ENCODE data around the gene PLD4. TPM values are rescaled to one million over a fixed set of nuclear protein-coding genes. Genes with fewer than 3 reads are reported as not detected.
A peak's percentile ranks its signal among the peaks of the same experiment; 100 is the strongest.
"Not testable (repeated sequence)": the region's sequence is repeated elsewhere in the genome, so short reads cannot be mapped to it uniquely, and the experiment has no call there.

Gene PLD4, protein sequence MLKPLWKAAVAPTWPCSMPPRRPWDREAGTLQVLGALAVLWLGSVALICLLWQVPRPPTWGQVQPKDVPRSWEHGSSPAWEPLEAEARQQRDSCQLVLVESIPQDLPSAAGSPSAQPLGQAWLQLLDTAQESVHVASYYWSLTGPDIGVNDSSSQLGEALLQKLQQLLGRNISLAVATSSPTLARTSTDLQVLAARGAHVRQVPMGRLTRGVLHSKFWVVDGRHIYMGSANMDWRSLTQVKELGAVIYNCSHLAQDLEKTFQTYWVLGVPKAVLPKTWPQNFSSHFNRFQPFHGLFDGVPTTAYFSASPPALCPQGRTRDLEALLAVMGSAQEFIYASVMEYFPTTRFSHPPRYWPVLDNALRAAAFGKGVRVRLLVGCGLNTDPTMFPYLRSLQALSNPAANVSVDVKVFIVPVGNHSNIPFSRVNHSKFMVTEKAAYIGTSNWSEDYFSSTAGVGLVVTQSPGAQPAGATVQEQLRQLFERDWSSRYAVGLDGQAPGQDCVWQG
- polyA plus RNA-seq (ENCODE audit: insufficient read length in 10 of 10), result 1 to 10 TPM; 3.6 to 8.7 (median 4.8) TPM
- long read RNA-seq, donor 1, full-length matches to known transcripts, result 2 of 2 reads
- long read RNA-seq, donor 1, partial matches to known transcripts, result 0 of 2 reads
- long read RNA-seq, donor 1, other reads (novel, unspliced or antisense), result 0 of 2 reads
- long read RNA-seq, donor 2, full-length matches to known transcripts, result 2 of 2 reads
- long read RNA-seq, donor 2, partial matches to known transcripts, result 0 of 2 reads
- long read RNA-seq, donor 2, other reads (novel, unspliced or antisense), result 0 of 2 reads
- long read RNA-seq, donor 3, result 0 reads
- long read RNA-seq, donor 4, result 0 reads
- long read RNA-seq, donor 5, full-length matches to known transcripts, result 3 of 3 reads
- long read RNA-seq, donor 5, partial matches to known transcripts, result 0 of 3 reads
- long read RNA-seq, donor 5, other reads (novel, unspliced or antisense), result 0 of 3 reads
- long read RNA-seq, donor 6, full-length matches to known transcripts, result 1 of 1 reads
- long read RNA-seq, donor 6, partial matches to known transcripts, result 0 of 1 reads
- long read RNA-seq, donor 6, other reads (novel, unspliced or antisense), result 0 of 1 reads
- long read RNA-seq, donor 7, result 0 reads
- long read RNA-seq, donor 8, result 0 reads
- long read RNA-seq, donor 9, partial matches to known transcripts, result 0 of 1 reads
- long read RNA-seq, donor 9, other reads (novel, unspliced or antisense), result 0 of 1 reads

DNA sequence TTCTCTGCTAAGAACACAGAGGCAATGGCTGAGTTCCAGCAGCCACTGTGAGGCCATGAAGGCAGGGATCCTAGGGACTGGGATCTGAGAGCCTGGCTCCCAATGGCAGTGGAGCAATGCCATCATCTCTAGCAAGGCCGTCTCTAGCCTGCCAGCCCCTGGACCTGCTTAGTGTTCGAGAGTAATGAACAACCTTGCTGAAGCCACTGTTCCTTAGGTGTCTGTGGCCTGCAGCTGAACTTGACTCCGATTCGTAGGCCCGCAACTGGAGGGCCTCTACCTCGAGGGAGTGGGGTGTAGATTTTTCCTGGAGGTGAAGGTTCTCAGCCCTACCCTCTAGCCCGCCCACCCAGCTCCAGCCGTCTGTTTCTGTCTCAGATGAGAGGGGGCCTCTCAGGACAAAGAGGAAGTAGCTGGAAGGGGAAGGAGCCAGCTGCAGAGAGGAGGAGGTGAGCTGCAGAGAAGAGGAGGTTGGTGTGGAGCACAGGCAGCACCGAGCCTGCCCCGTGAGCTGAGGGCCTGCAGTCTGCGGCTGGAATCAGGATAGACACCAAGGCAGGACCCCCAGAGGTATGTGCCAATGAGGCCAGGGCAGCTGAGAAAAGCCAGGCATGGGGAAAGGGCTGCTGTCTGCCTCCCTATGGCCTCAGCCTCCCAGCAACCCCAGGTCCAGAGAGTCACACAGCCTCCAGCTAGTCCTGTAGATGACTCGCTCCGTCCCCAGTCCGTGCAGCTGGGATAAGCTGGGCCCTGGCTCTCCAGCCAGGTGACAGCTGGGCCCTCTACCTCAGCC lies at the start of gene PLD4:
PLD4 (plus strand) TSS at position 459 of the 793 bp plus-strand sequence. CDS start 2,262 bp downstream, outside the sequence.
- no peak for DNase-seq

DNA sequence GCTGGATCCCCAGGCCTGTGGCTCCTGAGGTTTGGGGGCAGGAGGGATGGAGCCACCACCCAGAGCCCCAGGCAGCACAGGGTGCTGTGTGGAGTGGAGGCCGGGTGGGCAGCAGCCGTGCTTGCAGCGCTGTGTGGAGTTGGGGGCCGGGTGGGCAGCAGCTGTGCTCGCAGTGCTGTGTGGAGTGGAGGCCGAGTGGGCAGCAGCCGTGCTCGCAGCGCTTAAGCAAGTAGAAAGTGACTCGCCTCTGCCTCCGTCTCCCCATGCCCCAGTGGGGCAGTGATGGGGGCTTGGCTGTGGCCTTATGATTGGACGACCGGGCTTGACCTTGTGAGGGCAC lies 49.3 kb upstream of the PLD4 start:
- DNase-seq, result no peak

DNA sequence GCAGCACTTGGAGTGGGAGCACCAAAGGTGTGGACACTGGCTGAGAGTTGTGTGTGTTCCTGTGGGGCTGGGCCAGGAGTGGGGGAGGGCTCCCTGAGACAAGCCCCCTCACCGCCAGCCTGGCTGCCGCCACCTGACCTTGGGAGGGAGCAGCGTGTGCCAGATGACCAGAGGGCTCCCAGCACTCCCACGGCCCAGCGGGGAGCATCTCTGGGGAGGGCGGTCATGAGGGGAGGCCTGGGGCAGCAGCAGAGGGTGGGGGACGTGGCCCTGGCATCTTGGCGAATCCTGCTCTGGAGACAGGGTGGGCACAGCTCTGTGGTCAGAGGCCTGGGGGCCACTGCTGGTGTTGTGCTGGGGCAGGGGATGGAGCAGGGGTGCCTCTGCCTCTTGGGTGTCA lies 48.9 kb upstream of the PLD4 start:
- DNase-seq, result no peak

DNA sequence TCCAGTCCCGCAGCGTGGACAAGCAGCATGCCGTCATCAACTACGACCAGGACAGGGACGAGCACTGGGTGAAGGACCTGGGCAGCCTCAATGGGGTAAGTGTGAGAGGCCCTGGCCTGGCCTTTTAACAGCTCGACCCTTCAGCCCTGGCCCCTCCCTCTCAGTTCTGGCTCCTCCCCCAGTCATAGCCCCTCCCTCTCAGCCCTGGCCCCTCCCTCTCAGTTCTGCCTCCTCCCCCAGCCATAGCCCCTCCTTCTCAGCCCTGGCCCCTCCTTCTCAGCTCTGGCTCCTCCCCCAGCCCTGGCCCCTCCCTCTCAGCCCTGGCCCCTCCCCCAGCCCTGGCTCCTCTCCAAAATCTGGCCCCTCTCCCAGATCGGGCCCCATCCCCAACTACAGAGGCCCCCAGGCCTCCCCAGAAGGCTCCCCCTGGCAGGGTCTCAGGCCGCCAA lies 48.4 kb upstream of the PLD4 start:
- no peak for DNase-seq

DNA sequence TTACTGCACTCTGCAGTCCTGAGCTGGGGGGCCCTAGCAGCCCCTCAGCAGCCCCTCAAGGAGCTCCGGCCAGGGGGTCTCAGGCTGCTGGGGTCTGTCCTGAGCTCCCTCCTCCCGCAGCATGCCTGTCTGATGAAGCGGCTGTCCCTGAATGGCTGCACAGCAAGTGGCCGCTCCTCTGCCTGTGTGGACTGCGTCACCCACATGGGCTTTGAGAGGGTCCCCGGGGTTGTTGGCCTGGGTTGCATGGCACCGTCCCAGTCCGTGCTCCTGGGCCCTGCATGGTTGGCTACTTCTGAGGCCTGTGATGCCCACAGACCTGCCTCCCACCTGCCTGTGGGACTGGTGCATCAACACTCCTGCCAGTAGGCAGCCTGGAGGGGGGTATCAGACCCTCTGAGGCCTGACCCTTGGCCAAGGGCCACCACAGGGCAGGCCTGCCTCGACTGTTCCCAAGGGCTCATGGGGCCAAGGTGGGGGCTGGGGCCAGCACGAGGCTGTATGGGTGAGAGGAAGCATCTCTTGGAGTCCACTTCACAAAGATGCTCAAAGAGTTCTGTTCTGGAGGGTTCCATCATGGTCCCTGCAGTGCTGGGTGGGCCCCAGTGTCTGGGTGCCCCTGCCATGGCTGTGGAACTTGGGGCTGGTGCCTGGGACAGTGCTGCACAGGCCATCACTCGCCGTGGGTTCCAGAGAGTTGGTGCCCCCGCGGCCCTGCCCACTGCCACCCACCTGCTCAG lies 47.4 kb upstream of the PLD4 start:
- DNase-seq, result no peak

DNA sequence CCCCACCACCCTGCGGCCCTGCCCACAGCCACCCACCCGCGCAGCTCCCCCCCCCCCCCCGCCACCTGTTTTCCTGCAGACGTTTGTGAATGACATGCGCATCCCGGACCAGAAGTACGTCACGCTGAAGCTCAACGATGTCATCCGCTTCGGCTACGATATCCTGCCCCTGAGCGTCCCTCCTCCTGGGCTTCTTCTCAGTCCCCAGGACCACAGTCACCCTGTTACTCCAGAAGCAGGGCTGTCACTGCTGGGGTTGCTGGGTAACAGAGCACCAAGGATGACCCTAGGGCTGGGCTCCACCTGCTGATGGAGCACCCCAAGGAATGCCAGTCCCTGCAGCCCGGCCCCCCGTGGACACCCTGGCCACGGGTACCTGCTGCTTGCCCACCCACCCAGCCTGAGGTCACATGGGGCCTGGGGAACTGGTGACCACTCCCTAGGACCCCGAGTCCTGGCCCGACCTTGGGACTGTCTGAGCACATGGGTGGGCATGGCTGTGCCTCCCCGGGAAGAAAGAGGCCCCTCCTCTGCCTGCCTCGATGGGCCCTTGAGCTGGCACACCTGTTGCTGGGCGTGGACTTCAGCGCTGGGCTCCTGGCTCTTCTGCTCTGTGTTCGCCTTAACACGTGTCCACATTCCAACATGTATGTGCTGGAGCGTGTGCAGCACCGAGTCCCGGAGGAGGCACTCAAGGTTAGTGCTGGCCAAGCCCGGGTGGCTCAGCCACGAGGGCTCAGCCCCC lies 46.7 kb upstream of the PLD4 start:
- no peak for DNase-seq

DNA sequence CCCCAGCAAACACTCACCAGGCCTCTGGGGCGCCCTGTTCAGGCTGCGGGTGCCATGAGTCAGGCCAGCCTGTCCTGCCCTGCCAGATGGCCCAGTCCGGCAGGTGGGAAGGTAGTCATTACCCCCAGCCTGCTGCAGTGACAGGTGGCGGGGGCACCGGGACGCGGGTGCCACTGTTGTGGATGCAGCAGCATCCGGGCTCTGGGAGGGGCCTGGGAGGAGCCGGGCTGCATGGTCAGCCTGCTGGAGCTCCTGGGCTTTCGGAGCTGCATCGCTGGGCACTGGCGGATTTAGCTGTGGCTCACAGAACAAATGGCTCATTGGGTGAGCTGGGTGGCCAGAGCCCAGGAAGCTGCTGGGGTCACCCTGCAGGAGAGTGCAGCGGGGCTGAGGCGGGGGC lies 46.1 kb upstream of the PLD4 start:
- DNase-seq, result no peak

DNA sequence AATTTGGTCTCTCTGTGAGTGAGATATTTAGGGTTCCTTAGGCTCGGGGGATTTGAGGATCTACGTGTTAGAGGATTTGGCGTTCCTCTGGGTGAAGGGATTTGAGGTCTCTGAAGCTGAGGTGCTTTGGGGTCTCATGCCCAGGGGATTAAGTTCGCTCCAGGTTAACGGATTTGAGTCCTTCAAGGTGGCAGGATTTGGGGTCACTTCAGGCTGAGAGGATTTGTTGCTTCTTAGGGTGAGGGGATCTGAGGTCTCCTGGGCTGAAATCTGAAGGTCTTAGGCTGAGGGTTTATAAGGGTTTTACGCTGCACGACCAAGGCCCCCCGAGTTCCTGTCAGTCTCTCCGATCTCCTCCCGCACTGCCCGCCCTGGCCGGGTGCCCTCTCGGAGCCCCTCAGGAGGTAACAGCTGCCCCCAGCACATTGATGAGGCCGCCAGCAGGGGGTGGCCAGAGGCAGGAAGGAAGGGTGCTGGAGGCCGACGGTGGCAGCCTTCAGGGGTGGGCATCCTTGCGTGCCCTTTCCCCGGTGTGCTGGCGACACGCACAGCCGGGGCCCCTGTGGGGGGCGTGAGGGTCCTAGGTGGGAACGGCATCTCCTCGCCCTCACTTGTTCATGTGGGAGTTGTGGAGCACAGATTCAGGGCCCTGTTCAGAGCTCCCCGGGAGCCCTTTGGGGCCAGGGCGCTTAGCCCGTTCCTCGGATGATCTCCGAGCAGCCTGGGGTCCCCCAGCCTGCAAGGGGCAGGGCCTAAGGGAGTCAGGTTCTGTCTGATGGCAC lies 45.3 kb upstream of the PLD4 start:
- no peak for DNase-seq

DNA sequence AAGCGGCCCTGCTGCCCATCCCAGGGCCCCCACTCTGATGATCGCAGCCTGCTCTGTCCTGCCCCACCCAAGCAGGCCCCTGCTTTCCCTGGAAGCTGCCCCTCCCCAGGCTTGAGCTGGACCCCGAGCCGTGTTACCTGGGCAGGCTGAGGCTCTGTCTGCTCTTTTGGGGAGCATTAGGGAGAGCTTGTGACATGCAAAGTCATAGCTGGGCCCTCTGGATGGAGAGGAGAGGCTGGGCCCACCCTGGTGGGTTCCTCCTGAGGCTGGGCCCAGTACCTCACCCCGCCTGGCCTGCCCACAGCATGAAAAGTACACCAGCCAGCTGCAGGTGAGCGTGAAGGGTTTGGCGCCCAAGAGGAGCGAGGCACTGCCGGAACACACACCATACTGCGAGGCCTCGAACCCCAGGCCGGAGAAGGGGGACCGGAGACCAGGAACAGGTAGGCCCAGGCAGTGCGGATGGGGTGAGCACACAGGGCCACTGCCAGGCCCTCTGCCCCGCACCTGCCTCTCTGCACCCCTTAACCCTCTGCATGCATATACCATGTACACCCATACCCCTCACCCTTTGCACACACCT lies 44.6 kb upstream of the PLD4 start:
- DNase-seq, result no peak

DNA sequence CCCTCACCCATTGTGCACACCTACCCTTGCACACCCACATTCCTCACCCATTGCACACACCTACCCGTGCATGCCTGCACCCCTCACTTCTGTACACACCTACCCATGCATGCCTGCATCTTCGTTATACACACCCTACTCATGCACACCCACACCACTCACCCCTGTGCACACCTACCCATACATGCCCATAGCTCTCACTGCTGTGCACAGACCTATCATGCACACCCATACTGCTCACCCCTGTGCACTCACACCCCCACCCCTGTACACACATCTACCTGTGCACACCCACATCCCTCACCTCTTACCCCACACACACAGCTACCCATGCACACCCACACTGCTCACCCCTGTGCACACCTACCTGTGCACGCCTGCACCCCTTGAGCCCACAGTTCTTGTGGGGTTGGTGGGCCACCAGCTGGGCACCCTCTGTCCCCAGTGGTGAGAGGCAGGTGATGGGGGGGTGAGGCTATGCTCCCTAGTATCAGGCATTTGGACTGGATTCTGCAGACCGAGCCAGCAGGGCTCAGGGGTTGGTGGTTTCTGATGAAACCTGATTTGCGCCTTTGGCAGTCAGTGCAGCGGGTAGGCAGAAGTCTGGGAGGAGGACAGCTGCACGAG lies 44.0 kb upstream of the PLD4 start:
- DNase-seq, result no peak

DNA sequence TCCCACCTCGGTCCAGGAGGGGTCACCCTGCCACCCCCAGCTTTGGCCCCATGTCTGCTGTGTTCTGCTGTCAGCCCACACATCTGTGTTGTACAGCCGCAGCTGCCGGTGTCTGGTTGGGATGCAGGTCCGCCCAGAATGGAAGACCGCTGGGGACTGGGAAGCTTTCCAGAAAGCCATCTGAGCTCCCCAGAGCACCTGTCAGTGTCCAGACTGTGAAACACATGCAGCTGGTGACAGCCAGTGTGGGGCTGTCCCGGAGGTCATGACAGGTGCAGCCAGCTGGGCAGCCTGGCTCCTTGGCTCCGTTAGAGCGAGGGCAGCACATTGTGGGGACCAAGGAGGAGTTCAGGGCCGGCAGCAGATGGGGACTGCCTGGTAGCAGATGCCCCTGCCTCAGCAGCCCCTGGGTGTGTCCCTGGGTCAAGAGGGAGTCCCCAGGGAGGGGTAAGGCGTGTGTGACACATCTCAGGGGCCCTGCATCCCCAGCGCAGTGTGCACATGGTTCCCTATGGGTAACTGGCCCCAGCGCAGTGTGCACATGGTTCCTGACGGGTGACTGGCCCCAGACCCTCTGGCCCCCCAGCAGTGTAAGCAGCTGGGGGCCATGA lies 43.2 kb upstream of the PLD4 start:
- DNase-seq, result peak; percentile 78 to 86 (median 82)

DNA sequence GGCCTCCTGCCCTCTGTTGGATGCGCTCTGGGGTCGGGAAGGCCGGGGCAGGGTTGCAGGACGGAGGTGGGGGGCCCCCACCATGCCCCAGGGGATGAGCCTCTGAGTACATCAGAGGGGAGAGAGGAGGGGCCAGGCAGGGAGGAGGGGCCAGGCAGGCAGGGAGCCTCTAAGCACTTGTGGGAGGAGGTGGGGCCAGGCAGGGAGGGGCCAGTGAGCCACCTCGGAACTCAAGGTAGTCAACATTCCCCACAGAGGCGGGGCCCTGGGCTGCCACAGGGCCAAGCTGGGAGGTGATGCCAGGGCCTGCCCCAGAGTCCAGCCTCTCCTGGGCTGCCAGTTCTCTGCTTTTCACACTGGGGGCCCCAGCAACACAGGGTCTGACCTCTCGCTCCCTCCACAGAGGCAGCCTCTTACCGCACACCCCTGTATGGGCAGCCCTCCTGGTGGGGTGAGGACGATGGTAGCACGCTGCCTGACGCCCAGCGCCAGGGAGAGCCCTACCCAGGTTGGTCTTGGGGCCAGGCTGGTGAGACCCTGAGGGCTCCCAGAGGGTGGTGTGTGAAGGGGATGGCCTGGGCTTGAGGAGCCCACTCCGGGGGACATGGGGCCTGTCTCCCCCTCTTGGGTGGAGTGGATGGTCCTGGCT lies 42.2 kb upstream of the PLD4 start:
- no peak for DNase-seq

DNA sequence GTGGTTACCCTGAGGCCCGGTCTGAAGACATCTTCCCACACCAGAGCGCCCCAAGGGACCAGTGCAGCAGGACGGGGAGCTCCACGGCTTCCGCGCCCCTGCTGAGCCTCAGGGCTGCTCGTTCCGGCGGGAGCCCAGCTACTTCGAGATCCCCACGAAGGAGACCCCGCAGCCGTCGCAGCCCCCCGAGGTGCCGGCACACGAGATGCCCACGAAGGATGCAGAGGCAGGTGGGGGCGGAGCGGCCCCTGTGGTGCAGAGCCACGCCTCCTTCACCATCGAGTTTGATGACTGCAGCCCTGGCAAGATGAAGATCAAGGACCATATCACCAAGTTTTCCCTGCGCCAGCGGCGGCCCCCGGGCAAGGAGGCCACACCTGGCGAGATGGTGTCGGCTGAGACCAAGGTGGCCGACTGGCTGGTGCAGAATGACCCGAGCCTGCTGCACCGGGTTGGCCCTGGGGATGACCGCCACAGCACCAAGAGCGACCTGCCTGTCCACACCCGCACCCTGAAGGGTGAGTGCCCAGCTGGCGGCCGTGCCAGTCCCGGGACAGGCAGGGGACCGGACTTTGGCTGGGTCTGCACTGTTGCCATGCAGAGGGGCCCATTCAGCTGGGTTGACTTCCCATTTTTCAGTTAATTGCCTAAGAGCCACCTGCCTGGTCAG lies 41.6 kb upstream of the PLD4 start:
- no peak for DNase-seq

DNA sequence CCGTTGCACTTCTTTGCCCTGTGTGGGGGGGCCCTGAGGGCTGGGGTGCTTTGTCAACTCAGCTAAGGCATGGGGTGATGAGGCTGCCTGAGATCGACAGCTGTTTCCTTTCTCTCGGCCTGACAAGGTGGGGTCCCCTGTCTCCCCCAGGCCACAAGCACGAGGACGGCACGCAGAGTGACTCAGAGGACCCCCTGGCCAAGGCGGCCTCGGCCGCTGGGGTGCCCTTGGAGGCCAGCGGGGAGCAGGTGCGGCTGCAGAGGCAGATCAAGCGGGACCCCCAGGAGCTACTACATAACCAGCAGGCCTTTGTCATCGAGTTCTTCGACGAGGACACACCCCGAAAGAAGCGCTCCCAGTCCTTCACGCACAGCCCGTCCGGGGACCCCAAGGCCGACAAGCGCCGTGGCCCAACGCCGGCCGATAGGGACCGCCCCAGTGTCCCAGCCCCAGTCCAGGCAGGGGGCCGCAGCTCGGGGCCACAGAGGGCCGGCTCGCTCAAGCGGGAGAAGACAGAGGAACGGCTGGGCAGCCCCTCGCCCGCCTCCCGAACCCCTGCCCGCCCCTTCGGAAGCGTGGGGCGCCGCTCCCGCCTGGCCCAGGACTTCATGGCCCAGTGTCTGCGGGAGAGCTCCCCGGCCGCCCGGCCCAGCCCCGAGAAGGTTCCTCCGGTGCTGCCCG lies 40.9 kb upstream of the PLD4 start:
- DNase-seq, result no peak

DNA sequence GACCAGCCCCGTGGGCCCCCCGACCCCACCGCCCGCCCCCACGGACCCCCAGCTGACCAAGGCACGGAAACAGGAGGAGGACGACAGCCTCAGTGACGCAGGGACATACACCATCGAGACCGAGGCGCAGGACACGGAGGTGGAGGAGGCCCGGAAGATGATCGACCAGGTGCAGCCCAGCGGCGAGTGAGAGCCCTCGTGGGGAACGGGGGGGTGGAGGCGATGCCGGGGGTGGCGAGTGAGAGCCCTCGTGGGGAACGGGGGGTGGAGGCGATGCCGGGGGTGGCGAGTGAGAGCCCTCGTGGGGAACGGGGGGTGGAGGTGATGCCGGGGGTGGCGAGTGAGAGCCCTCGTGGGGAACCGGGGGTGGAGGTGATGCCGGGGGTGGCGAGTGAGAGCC lies 40.3 kb upstream of the PLD4 start:
- DNase-seq, result not testable (repeated sequence)
